HepG2 (cell line): ENCODE results near the gene SCAPER. TPM values are rescaled to one million over a fixed set of nuclear protein-coding genes. Genes with fewer than 3 reads are reported as not detected.

Source experiments
- ISX ChIP-seq: sonication (generic); formaldehyde crosslinking; conservative IDR thresholded peaks from 2 replicates; pipeline ENCODE4 v1.5.0; 2020; ENCODE audit warnings: missing genetic modification reagents
- KDM6A ChIP-seq: IDR thresholded peaks from 2 replicates; pipeline ENCODE4 v1.6.1; 2016; ENCODE audit warnings: low read depth
- KLF6 ChIP-seq: IDR thresholded peaks from 2 replicates; pipeline ENCODE4 v1.8.0; 2016; ENCODE audit warnings: missing biosample characterization, missing genetic modification reagents
- NCOR1 ChIP-seq: fragments of 200-600 bp; sonication (generic); IDR thresholded peaks from 2 replicates; pipeline ENCODE4 v1.7.0; 2017; ENCODE audit warnings: antibody characterized with exemption, low read length, borderline replicate concordance
- RAD51 ChIP-seq: fragments of 450-650 bp; IDR thresholded peaks from 2 replicates; pipeline ENCODE4 v1.6.1; 2016; ENCODE audit warnings: borderline replicate concordance
- RARG ChIP-seq: sonication (generic); formaldehyde crosslinking; IDR thresholded peaks from 2 replicates; pipeline ENCODE4 v1.4.0; 2020; ENCODE audit warnings: low read depth, mild to moderate bottlenecking, missing genetic modification reagents
- SMAD3 ChIP-seq: sonication (generic); formaldehyde crosslinking; IDR thresholded peaks from 2 replicates; pipeline ENCODE4 v1.4.0; 2020; ENCODE audit warnings: missing genetic modification reagents
- SMAD9 ChIP-seq: sonication (generic); formaldehyde crosslinking; IDR thresholded peaks from 2 replicates; pipeline ENCODE4 v1.5.1; 2020; ENCODE audit warnings: mild to moderate bottlenecking, missing genetic modification reagents
- ZC3H13 ChIP-seq: sonication (generic); formaldehyde crosslinking; IDR thresholded peaks from 2 replicates; pipeline ENCODE4 v1.8.1; 2023; ENCODE audit warnings: mild to moderate bottlenecking, missing genetic modification reagents, moderate library complexity
- ZNF24 ChIP-seq: fragments of 450-650 bp; IDR thresholded peaks from 2 replicates; pipeline ENCODE4 v1.6.1; 2017; ENCODE audit warnings: antibody characterized with exemption, mild to moderate bottlenecking
- ZNF264 ChIP-seq: sonication (generic); formaldehyde crosslinking; IDR thresholded peaks from 2 replicates; pipeline ENCODE4 v1.4.0; 2020; ENCODE audit warnings: missing genetic modification reagents
- ZNF317 ChIP-seq: sonication (generic); formaldehyde crosslinking; IDR thresholded peaks from 2 replicates; pipeline ENCODE4 v1.5.0; 2020; ENCODE audit warnings: mild to moderate bottlenecking, missing genetic modification reagents
- ZNF382 ChIP-seq: sonication (generic); formaldehyde crosslinking; IDR thresholded peaks from 2 replicates; pipeline ENCODE4 v1.5.0; 2020; ENCODE audit warnings: missing genetic modification reagents, mild to moderate bottlenecking, borderline replicate concordance
- ZNF776 ChIP-seq: sonication (generic); formaldehyde crosslinking; IDR thresholded peaks from 2 replicates; pipeline ENCODE4 v1.4.0; 2020; ENCODE audit warnings: mild to moderate bottlenecking, missing genetic modification reagents
- ZNF790 ChIP-seq: sonication (generic); formaldehyde crosslinking; IDR thresholded peaks from 2 replicates; pipeline ENCODE4 v1.8.0; 2022; ENCODE audit warnings: missing genetic modification reagents, mild to moderate bottlenecking, borderline replicate concordance
- polyA plus RNA-seq, 8 experiments: library from polyadenylated mRNA; depleted of rRNA in 3 of 8; stranded (reverse) in 7 of 8; unstranded in 1 of 8; fragments of >200 nt; fragmentation: Illumina TruSeq in 4 of 8; extraction: Trizol in 4 of 8; gene quantifications; 2 replicates each; pipeline versions ENCODE4 v1.2.1 to v1.2.3, GENCODE V29; 2011 to 2016; ENCODE audit warnings: low read depth in 4 of 8, missing spikeins in 1 of 8, mixed read lengths in 1 of 8; ENCODE audit not compliant: insufficient read depth in 1 of 8
- total RNA-seq, 5 experiments: library from RNA; depleted of rRNA; stranded (reverse); fragments of >200 nt; fragmentation: Illumina TruSeq; extraction: Trizol; gene quantifications; 2 replicates each; pipeline ENCODE4 v1.2.3, GENCODE V29; 2016; ENCODE audit warnings: low read depth in 1 of 5
- TF ChIP-seq, protein P1 (sequence below): sonication (generic); formaldehyde crosslinking; IDR thresholded peaks from 2 replicates; pipeline ENCODE4 v1.5.1; 2020; ENCODE audit warnings: mild to moderate bottlenecking, missing genetic modification reagents, borderline replicate concordance
- TF ChIP-seq, protein P2 (sequence below): sonication (generic); formaldehyde crosslinking; IDR thresholded peaks from 2 replicates; pipeline ENCODE4 v1.8.0; 2023; ENCODE audit warnings: mild to moderate bottlenecking, missing genetic modification reagents
- TF ChIP-seq, protein P3 (sequence below): sonication (generic); formaldehyde crosslinking; IDR thresholded peaks from 2 replicates; pipeline ENCODE4 v1.5.1; 2020; ENCODE audit warnings: missing genetic modification reagents, mild to moderate bottlenecking, borderline replicate concordance
- TF ChIP-seq, protein P4 (sequence below): sonication (generic); formaldehyde crosslinking; IDR thresholded peaks from 2 replicates; pipeline ENCODE4 v1.5.0; 2020; ENCODE audit warnings: mild to moderate bottlenecking, missing genetic modification reagents, borderline replicate concordance

Gene SCAPER
- total and polyA plus RNA-seq, 2 of the 13 experiments (the other 11 are each of a cell fraction or from before 2014, with no cell fraction given): 4.3 to 10.5 TPM

DNA sequence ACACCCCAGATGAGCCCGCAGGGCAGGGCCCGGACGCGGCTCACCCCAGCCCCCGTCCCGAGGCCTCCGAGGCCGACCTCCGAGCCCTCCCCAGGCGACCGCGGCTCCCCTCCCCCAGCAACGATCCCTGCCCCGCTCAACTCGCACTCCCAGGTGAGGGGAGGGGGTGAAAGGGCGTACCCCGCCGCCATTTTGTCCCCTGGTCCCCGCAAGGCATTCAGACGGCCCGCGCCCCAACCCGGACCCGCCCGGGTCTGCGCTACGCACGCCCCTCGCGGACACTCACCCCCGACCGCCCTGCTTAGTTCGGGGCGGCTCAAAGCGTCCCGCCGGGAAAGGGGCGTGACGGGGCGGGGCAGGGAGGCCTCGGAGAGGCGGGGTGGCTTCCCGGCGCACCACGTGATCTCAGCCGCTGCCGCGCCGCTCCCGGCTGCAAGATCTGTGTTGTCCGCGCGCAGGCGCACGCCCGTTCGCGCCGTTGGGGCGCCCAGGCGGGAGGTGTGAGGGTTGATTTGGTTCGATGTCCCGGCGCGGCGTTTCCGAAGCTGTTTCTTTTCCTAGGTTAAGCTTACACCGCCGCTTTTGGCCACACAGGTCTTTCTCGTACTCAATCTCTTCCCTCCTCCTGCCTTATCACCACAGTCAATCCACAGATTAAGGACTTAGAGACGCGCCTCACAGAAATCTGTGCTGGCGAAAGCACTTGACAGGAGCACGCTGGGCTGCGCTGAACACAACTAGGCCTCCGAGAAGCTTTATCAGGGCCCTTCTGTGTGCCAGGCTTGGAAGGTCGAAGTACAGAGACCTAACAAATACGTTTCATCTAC lies at the start of gene SCAPER (continued):
- TF ChIP-seq, protein P1, sequence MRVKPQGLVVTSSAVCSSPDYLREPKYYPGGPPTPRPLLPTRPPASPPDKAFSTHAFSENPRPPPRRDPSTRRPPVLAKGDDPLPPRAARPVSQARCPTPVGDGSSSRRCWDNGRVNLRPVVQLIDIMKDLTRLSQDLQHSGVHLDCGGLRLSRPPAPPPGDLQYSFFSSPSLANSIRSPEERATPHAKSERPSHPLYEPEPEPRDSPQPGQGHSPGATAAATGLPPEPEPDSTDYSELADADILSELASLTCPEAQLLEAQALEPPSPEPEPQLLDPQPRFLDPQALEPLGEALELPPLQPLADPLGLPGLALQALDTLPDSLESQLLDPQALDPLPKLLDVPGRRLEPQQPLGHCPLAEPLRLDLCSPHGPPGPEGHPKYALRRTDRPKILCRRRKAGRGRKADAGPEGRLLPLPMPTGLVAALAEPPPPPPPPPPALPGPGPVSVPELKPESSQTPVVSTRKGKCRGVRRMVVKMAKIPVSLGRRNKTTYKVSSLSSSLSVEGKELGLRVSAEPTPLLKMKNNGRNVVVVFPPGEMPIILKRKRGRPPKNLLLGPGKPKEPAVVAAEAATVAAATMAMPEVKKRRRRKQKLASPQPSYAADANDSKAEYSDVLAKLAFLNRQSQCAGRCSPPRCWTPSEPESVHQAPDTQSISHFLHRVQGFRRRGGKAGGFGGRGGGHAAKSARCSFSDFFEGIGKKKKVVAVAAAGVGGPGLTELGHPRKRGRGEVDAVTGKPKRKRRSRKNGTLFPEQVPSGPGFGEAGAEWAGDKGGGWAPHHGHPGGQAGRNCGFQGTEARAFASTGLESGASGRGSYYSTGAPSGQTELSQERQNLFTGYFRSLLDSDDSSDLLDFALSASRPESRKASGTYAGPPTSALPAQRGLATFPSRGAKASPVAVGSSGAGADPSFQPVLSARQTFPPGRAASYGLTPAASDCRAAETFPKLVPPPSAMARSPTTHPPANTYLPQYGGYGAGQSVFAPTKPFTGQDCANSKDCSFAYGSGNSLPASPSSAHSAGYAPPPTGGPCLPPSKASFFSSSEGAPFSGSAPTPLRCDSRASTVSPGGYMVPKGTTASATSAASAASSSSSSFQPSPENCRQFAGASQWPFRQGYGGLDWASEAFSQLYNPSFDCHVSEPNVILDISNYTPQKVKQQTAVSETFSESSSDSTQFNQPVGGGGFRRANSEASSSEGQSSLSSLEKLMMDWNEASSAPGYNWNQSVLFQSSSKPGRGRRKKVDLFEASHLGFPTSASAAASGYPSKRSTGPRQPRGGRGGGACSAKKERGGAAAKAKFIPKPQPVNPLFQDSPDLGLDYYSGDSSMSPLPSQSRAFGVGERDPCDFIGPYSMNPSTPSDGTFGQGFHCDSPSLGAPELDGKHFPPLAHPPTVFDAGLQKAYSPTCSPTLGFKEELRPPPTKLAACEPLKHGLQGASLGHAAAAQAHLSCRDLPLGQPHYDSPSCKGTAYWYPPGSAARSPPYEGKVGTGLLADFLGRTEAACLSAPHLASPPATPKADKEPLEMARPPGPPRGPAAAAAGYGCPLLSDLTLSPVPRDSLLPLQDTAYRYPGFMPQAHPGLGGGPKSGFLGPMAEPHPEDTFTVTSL (CRISPR knock-in tag): peak; percentile 65
- TF ChIP-seq ZNF790 (CRISPR knock-in tag) (peak; percentile 88; the same call in 1 of the 2 replicates), KDM6A (CRISPR knock-in tag) (no peak), ISX (CRISPR knock-in tag) (peak; percentile 93), NCOR1 (0 out of 2 replicates have a peak, but pooled peaks have one; percentile 24), KLF6 (CRISPR knock-in tag) (peak; percentile 93), ZNF776 (CRISPR knock-in tag) (peak; percentile 90), RAD51 (peak; percentile 89), ZC3H13 (0 out of 2 replicates have a peak, but pooled peaks have one; percentile 40), ZNF317 (peak; percentile 83), RARG (CRISPR knock-in tag) (0 out of 2 replicates have a peak, but pooled peaks have one; percentile 90), SMAD3 (peak; percentile 39; the same call in 1 of the 2 replicates), ZNF264 (CRISPR knock-in tag) (peak; percentile 50; the same call in 1 of the 2 replicates), ZNF382 (CRISPR knock-in tag) (no peak), SMAD9 (CRISPR knock-in tag) (peak; percentile 86), ZNF24 (no peak)
- TF ChIP-seq, protein P2, sequence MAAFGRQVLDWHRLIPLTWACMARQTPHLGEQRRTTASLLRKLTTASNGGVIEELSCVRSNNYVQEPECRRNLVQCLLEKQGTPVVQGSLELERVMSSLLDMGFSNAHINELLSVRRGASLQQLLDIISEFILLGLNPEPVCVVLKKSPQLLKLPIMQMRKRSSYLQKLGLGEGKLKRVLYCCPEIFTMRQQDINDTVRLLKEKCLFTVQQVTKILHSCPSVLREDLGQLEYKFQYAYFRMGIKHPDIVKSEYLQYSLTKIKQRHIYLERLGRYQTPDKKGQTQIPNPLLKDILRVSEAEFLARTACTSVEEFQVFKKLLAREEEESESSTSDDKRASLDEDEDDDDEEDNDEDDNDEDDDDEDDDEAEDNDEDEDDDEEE (CRISPR knock-in tag): peak; percentile 97
- TF ChIP-seq, protein P3, sequence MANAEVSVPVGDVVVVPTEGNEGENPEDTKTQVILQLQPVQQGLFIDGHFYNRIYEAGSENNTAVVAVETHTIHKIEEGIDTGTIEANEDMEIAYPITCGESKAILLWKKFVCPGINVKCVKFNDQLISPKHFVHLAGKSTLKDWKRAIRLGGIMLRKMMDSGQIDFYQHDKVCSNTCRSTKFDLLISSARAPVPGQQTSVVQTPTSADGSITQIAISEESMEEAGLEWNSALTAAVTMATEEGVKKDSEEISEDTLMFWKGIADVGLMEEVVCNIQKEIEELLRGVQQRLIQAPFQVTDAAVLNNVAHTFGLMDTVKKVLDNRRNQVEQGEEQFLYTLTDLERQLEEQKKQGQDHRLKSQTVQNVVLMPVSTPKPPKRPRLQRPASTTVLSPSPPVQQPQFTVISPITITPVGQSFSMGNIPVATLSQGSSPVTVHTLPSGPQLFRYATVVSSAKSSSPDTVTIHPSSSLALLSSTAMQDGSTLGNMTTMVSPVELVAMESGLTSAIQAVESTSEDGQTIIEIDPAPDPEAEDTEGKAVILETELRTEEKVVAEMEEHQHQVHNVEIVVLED: peak; percentile 82; the same call in 1 of the 2 replicates
- TF ChIP-seq, protein P4, sequence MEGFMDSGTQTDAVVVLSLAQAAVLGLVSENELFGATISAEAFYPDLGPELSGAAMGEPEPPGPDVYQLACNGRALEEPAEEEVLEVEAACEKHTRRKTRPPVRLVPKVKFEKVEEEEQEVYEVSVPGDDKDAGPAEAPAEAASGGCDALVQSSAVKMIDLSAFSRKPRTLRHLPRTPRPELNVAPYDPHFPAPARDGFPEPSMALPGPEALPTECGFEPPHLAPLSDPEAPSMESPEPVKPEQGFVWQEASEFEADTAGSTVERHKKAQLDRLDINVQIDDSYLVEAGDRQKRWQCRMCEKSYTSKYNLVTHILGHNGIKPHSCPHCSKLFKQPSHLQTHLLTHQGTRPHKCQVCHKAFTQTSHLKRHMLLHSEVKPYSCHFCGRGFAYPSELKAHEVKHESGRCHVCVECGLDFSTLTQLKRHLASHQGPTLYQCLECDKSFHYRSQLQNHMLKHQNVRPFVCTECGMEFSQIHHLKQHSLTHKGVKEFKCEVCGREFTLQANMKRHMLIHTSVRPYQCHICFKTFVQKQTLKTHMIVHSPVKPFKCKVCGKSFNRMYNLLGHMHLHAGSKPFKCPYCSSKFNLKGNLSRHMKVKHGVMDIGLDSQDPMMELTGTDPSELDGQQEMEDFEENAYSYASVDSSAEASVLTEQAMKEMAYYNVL (CRISPR knock-in tag): peak; percentile 84; the same call in 1 of the 2 replicates
